Amniotic stem cell (primary cell): ENCODE data around the gene RXYLT1.
"Not testable (repeated sequence)": the region's sequence is repeated elsewhere in the genome, so short reads cannot be mapped to it uniquely, and the experiment has no call there.

Source experiments
- DNase-seq: peaks from one replicate; lab custom pipeline; 2025; lab: John Stamatoyannopoulos, UW

RXYLT1 gene

DNA sequence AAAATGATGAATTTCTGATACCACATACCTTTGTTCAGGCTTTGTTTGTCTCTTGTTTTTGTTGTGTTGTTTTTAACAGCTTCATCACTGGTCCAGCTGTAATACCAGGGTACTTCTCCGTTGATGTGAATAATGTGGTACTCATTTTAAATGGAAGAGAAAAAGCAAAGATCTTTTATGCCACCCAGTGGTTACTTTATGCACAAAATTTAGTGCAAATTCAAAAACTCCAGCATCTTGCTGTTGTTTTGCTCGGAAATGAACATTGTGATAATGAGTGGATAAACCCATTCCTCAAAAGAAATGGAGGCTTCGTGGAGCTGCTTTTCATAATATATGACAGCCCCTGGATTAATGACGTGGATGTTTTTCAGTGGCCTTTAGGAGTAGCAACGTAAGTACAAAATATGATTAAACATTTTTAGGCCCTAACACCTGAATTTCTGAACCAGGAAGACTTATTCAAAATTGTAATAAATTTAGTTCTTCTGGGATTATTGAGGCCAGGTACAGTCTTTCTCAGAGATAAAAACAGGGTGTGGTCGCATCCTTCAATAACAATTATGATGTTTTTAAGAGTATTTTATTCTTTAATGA is 22.4 kb downstream of the RXYLT1 start:
- DNase-seq: no peak

DNA sequence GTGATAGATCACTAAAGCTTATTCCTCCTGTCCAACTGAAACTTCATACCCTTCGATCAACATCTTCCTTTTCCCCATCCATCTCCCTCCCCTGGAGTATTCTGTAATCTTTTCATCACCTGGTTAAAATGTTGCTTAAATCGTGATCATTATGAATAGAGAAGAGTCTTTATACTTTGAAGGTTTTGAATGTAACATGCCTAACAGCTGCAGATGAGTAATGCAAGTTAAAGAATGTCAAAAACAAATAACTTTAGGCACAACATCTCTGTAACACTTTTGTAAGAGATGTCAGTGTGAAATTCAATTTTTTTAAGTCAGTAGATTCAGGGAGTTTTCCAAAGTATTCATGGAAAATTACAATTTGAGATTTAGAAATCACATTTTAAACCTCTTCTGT is 25.0 kb downstream of the RXYLT1 start:
- no peak for DNase-seq

GRCh38 chr12:63805704-63806672 is 26.3 kb downstream of the RXYLT1 start:
- DNase-seq: no peak

DNA sequence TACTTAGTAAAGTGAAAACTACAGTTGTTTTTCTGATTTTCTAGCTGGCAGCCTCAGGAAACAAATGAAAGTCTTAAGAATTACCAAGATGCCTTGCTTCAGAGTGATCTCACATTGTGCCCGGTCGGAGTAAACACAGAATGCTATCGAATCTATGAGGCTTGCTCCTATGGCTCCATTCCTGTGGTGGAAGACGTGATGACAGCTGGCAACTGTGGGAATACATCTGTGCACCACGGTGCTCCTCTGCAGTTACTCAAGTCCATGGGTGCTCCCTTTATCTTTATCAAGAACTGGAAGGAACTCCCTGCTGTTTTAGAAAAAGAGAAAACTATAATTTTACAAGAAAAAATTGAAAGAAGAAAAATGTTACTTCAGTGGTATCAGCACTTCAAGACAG is 28.9 kb downstream of the RXYLT1 start:
- no peak for DNase-seq

GRCh38 chr12:63809566-63809965 is 29.9 kb downstream of the RXYLT1 start:
- no peak for DNase-seq

- DNase-seq: no peak
Observed at GRCh38 chr12:63811334-63811733, 31.6 kb downstream of the RXYLT1 start.

DNA sequence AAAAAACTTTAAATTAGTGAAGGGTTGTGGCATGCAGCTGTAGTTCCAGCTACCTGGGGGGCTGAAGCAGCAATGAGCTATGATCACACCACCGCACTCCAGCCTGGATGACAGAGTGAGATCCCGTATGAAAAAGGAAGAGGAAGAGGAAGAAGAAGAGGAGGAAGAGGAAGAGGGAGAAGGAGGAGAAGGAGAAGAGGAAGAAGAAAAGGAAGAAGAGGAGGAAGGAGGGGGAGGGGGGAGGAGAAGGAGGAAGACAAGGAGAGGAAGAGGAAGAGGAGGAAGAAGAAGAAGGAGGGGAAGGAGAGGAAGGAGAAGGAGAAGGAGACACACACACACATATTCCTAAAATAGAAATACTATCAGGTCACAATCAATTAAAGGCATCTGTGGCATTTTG is 32.0 kb downstream of the RXYLT1 start:
- DNase-seq: no peak

DNA sequence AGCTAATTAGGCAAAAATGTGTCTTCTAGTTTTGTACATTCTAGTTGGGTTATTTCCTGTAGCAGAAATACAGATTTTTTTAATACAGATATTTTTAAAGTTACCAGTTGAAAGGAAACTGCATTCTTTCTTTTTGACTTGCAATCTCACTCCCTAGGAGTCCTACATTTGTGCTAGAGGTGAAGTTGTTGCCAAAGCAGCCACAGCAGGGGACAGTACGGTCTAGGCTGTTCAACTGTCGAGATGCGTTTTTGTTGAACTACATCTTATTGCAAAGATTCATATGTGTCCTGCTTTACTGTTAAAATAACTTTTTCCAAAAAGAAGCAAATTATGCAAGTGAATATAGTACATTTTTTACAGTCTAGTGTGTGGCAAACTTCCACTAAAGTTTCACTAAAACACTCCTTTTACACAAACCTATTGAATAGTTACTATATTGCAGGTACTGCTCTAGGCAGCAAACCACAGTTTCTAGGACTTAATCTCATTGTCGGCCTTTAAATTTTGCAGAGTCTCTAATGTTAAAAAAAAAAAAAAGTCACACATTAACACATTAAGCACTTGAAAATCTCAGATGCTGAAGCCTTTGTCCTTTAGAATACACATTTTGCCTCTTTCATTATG is 34.5 kb downstream of the RXYLT1 start:
- no peak for DNase-seq

- no peak for DNase-seq
Observed at GRCh38 chr12:63815482-63815852, 35.8 kb downstream of the RXYLT1 start.

DNA sequence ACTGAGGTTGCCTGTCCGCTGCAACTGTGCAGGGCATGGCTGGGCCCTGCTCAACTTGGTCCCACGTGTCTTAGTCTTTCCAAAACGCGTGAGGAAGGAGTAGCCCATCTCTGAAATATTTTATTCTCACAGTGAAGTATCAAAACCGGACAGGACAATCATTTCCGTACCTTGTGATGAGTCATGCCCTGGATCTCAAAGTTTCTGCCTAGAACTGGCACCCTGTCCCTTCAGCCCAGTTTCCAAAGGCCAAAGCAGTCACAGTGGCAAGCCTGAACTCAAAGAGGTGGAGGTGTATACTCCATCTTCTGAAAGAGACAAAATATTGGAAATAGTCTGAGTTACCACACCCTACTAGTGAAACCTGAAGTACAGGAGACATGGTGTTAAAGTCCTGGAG is 36.3 kb downstream of the RXYLT1 start:
- DNase-seq: no peak

GRCh38 chr12:63820427-63820826 is 40.7 kb downstream of the RXYLT1 start:
- DNase-seq: no peak

DNA sequence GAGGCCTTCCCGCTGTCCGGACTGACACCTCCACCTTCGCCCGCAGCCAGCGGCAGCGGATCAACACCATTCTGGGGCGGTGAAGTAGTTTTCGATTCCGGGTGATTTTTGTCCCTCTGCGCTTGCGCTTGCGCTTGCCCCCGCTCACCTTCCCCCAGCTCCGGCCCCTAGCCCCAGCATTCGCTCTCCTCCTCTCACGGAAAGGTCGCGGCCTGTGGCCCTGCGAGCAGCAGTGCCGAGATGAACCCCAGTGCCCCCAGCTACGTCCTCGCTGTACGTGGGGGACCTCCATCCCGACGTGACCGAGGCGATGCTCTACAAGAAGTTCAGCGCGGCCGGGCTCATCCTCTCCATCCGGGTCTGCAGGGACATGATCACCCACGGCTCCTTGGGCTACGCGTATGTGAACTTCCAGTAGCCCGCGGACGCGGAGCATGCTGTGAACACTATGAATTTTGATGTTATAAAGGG is 42.1 kb downstream of the RXYLT1 start:
- no peak for DNase-seq

- no peak for DNase-seq
Observed at GRCh38 chr12:63822352-63822751, 42.6 kb downstream of the RXYLT1 start.

DNA sequence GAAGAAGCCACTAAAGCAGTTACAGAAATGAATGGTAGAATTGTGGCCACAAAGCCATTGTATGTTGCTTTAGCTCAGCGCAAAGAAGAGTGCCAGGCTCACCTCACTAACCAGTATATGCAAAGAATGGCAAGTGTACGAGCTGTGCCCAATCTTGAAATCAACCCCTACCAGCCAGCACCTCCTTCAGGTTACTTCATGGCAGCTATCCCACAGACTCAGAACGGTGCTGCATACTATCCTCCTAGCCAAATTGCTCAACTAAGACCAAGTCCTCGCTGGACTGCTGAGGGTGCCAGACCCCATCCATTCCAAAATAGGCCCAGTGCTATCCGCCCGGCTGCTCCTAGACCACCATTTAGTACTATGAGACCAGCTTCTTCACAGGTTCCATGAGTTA is 43.3 kb downstream of the RXYLT1 start:
- no peak for DNase-seq

- DNase-seq: peak; percentile 30
Observed at GRCh38 chr12:63826006-63826585, 46.4 kb downstream of the RXYLT1 start.

GRCh38 chr12:63828867-63829266 is 49.2 kb downstream of the RXYLT1 start:
- no peak for DNase-seq

DNA sequence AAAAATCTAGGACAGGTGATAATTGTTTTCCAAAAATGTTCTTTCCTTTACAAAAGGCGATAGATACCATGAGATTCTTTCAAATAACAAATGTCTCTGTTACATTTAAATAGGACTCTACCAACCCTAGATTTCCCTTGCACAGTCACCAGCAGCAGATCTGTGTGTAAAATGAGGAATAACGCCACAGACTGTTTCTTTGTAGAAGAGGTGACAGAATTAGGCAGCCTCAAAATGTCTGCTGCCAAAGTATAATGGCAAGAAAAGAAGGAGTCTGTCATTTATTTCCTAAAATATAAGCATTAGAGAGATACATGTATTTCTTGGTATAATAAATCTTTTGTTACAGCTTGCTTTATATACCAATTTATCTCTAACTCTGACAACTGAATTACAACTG is 56.3 kb downstream of the RXYLT1 start:
- no peak for DNase-seq

GRCh38 chr12:63836936-63837335 is 57.2 kb downstream of the RXYLT1 start:
- DNase-seq: no peak

- no peak for DNase-seq
Observed at GRCh38 chr12:63838411-63838810, 58.7 kb downstream of the RXYLT1 start.

GRCh38 chr12:63841011-63841410 is 61.3 kb downstream of the RXYLT1 start:
- no peak for DNase-seq

GRCh38 chr12:63841571-63841970 is 61.9 kb downstream of the RXYLT1 start:
- DNase-seq: no peak

GRCh38 chr12:63842750-63843149 is 63.0 kb downstream of the RXYLT1 start:
- DNase-seq: not testable (repeated sequence)
